WTC11 (cell line): Measurements from ENCODE around the gene PAMR1. TPM values are rescaled to one million over a fixed set of nuclear protein-coding genes. Genes with fewer than 3 reads are reported as not detected.

ENCODE experiments used
- ATAC-seq: fragments of 200-7000 bp; cut with Tn5 transposase; 2 replicates; pipeline ENCODE4 v1.10.0; 2021; ENCODE audit warnings: mild to moderate bottlenecking, moderate library complexity
- CTCF ChIA-PET: fragments of 300-600 bp; sonication (Branson Sonifier 250); formaldehyde crosslinking; loops from one replicate; lab custom pipeline; 2021; ENCODE audit warnings: antibody characterized with exemption; lab: Charles Lee
- POLR2A ChIA-PET: fragments of 350-600 bp; sonication (Branson Sonifier 250); formaldehyde crosslinking; loops from one replicate; lab custom pipeline; 2021; ENCODE audit warnings: antibody characterized with exemption; lab: Charles Lee
- DNase-seq: peaks from one replicate; pipeline ENCODE4 v3.0.0; 2021; ENCODE audit warnings: low spot score
- H3K27ac Mint-ChIP-seq: 2 replicates; pipeline ENCODE4 v1.8.0; 2021; ENCODE audit warnings: mixed read lengths
- H3K27me3 Mint-ChIP-seq: 2 replicates; pipeline ENCODE4 v1.8.0; 2021; ENCODE audit warnings: low read depth, mild to moderate bottlenecking, moderate library complexity, mixed read lengths
- H3K36me3 Mint-ChIP-seq: 2 replicates; pipeline ENCODE4 v1.8.0; 2021; ENCODE audit warnings: mixed read lengths
- H3K4me1 Mint-ChIP-seq: 2 replicates; pipeline ENCODE4 v1.8.0; 2022; ENCODE audit warnings: mixed read lengths
- H3K4me3 Mint-ChIP-seq: 2 replicates; pipeline ENCODE4 v1.8.0; 2021; ENCODE audit warnings: mild to moderate bottlenecking, moderate library complexity, mixed read lengths
- H3K9me3 Mint-ChIP-seq: 2 replicates; pipeline ENCODE4 v1.8.0; 2021; ENCODE audit warnings: mixed read lengths
- FOXK1 ChIP-seq: sonication (generic); formaldehyde crosslinking; IDR thresholded peaks from 2 replicates; pipeline ENCODE4 v1.8.0; 2022; ENCODE audit warnings: mild to moderate bottlenecking, moderate library complexity, missing genetic modification reagents
- IRF2 ChIP-seq: sonication (generic); formaldehyde crosslinking; IDR thresholded peaks from 2 replicates; pipeline ENCODE4 v1.8.0; 2022; ENCODE audit warnings: low read depth, missing genetic modification reagents, borderline replicate concordance
- JAZF1 ChIP-seq: fragments of 250-450 bp; sonication (Bioruptor Pico); IDR thresholded peaks from 2 replicates; pipeline ENCODE4 v1.9.0; 2021; ENCODE audit warnings: moderate library complexity, mild to moderate bottlenecking, inconsistent platforms
- JUN ChIP-seq: sonication (generic); formaldehyde crosslinking; IDR thresholded peaks from 2 replicates; pipeline ENCODE4 v1.8.0; 2023; ENCODE audit warnings: mild to moderate bottlenecking, missing genetic modification reagents
- KAT7 ChIP-seq: sonication (generic); formaldehyde crosslinking; IDR thresholded peaks from 2 replicates; pipeline ENCODE4 v1.8.1; 2023; ENCODE audit warnings: missing genetic modification reagents, mild to moderate bottlenecking, borderline replicate concordance
- NFE2L1 ChIP-seq: sonication (generic); formaldehyde crosslinking; IDR thresholded peaks from 2 replicates; pipeline ENCODE4 v1.8.1; 2023; ENCODE audit warnings: missing genetic modification reagents
- TEAD1 ChIP-seq: sonication (generic); formaldehyde crosslinking; IDR thresholded peaks from 2 replicates; pipeline ENCODE4 v1.8.0; 2022; ENCODE audit warnings: mild to moderate bottlenecking, missing genetic modification reagents
- TEAD4 ChIP-seq: sonication (generic); formaldehyde crosslinking; IDR thresholded peaks from 2 replicates; pipeline ENCODE4 v1.8.0; 2022; ENCODE audit warnings: mild to moderate bottlenecking, missing genetic modification reagents
- ZBTB21 ChIP-seq: sonication (generic); formaldehyde crosslinking; IDR thresholded peaks from 2 replicates; pipeline ENCODE4 v1.8.1; 2023; ENCODE audit warnings: mild to moderate bottlenecking, missing genetic modification reagents, borderline replicate concordance
- total RNA-seq: library from RNA; stranded (reverse); gene quantifications from 3 replicates; pipeline ENCODE4 v1.2.3, GENCODE V29; 2021
- TF ChIP-seq, protein P1 (sequence below): sonication (generic); formaldehyde crosslinking; conservative IDR thresholded peaks from 2 replicates; pipeline ENCODE4 v1.8.1; 2022; ENCODE audit warnings: mild to moderate bottlenecking, missing genetic modification reagents
- TF ChIP-seq, protein P2 (sequence below): sonication (generic); formaldehyde crosslinking; IDR thresholded peaks from 2 replicates; pipeline ENCODE4 v1.8.1; 2023; ENCODE audit warnings: mild to moderate bottlenecking, moderate library complexity, missing genetic modification reagents
- TF ChIP-seq, protein P3 (sequence below): sonication (generic); formaldehyde crosslinking; IDR thresholded peaks from 2 replicates; pipeline ENCODE4 v1.8.1; 2023; ENCODE audit warnings: mild to moderate bottlenecking, missing genetic modification reagents, borderline replicate concordance
- TF ChIP-seq, protein P4 (sequence below): sonication (generic); formaldehyde crosslinking; IDR thresholded peaks from 2 replicates; pipeline ENCODE4 v1.8.0; 2022; ENCODE audit warnings: mild to moderate bottlenecking, missing genetic modification reagents
- TF ChIP-seq, protein P5 (sequence below): sonication (generic); formaldehyde crosslinking; IDR thresholded peaks from 2 replicates; pipeline ENCODE4 v1.8.0; 2022; ENCODE audit warnings: missing genetic modification reagents
- TF ChIP-seq, protein P6 (sequence below): sonication (generic); formaldehyde crosslinking; IDR thresholded peaks from 2 replicates; pipeline ENCODE4 v1.8.0; 2022; ENCODE audit warnings: mild to moderate bottlenecking, missing genetic modification reagents
- TF ChIP-seq, protein P7 (sequence below): sonication (generic); formaldehyde crosslinking; conservative IDR thresholded peaks from 2 replicates; pipeline ENCODE4 v1.8.1; 2023; ENCODE audit warnings: mild to moderate bottlenecking, low read depth, missing genetic modification reagents, moderate library complexity

The PAMR1 gene
- total RNA-seq, 1 experiment from 2014 or later: 3.2 TPM

DNA sequence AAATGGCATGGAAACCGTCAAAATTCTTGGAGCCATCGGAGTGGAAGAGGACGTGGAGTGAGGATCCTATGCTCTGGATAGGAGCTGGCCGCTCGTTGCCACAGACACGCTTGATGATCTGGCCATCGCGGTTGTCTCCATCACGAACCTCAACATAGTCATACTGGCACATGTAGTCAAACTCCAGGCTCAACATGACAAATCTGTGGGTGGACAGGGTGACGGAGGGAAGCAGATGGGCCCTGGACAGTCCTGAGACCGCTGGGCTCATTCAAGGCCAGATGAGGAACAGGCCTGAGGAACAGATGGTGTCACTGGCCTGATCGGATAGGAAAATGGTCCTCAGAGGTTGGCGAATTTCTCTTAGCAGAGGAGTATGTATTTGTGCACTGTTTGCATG, 54.8 kb downstream of the PAMR1 start:
- DNase-seq (no peak), ATAC-seq (no peak)
- Mint-ChIP-seq H3K9me3 (no peaks in the 10 kb centered on the region), H3K27me3 (0 out of 2 replicates have a peak, but pooled peaks cover 4% of the 10 kb centered on the region), H3K36me3 (no peaks in the 10 kb centered on the region), H3K4me1 (0 out of 2 replicates have a peak, but pooled peaks cover 3% of the 10 kb centered on the region), H3K4me3 (no peak overlapping the region), H3K27ac (no peak overlapping the region)
- POLR2A ChIA-PET: no interaction called here
- CTCF ChIA-PET: no interaction called here
- TF ChIP-seq ZBTB21 (CRISPR knock-in tag) (no peak), NFE2L1 (CRISPR knock-in tag) (no peak), TEAD4 (CRISPR knock-in tag) (no peak)

DNA sequence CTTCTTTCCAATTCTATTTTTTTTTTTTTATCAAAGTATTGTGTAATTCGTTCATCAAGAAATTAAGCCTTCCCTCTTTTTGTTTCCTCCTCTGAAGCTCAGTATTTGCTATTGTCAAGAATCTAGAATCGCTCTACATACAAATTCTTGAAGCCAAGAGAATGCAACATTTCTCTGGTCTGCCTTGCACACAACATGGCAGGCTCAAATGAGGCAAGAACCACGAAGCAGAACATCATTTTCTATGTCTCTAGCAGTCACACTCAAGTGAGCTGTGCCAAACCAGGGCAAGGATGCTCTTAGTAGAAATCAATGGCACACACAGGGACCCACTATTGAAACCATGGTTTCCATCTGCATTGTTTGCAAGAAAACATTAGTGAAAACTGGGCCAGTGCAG, 59.4 kb downstream of the PAMR1 start:
- Mint-ChIP-seq H3K27ac (no peak overlapping the region), H3K4me1 (peaks cover 9% of the 10 kb centered on the region), H3K27me3 (no peaks in the 10 kb centered on the region; the same call in 1 of the 2 replicates), H3K36me3 (no peaks in the 10 kb centered on the region), H3K9me3 (no peaks in the 10 kb centered on the region), H3K4me3 (no peak overlapping the region)
- TF ChIP-seq JUN (CRISPR knock-in tag) (no peak), IRF2 (CRISPR knock-in tag) (no peak), JAZF1 (no peak)
- TF ChIP-seq, protein P1, sequence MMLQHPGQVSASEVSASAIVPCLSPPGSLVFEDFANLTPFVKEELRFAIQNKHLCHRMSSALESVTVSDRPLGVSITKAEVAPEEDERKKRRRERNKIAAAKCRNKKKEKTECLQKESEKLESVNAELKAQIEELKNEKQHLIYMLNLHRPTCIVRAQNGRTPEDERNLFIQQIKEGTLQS (CRISPR knock-in tag): no peak
- TF ChIP-seq, protein P2, sequence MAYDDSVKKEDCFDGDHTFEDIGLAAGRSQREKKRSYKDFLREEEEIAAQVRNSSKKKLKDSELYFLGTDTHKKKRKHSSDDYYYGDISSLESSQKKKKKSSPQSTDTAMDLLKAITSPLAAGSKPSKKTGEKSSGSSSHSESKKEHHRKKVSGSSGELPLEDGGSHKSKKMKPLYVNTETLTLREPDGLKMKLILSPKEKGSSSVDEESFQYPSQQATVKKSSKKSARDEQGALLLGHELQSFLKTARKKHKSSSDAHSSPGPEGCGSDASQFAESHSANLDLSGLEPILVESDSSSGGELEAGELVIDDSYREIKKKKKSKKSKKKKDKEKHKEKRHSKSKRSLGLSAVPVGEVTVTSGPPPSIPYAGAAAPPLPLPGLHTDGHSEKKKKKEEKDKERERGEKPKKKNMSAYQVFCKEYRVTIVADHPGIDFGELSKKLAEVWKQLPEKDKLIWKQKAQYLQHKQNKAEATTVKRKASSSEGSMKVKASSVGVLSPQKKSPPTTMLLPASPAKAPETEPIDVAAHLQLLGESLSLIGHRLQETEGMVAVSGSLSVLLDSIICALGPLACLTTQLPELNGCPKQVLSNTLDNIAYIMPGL (CRISPR knock-in tag): no peak
- TF ChIP-seq, protein P3, sequence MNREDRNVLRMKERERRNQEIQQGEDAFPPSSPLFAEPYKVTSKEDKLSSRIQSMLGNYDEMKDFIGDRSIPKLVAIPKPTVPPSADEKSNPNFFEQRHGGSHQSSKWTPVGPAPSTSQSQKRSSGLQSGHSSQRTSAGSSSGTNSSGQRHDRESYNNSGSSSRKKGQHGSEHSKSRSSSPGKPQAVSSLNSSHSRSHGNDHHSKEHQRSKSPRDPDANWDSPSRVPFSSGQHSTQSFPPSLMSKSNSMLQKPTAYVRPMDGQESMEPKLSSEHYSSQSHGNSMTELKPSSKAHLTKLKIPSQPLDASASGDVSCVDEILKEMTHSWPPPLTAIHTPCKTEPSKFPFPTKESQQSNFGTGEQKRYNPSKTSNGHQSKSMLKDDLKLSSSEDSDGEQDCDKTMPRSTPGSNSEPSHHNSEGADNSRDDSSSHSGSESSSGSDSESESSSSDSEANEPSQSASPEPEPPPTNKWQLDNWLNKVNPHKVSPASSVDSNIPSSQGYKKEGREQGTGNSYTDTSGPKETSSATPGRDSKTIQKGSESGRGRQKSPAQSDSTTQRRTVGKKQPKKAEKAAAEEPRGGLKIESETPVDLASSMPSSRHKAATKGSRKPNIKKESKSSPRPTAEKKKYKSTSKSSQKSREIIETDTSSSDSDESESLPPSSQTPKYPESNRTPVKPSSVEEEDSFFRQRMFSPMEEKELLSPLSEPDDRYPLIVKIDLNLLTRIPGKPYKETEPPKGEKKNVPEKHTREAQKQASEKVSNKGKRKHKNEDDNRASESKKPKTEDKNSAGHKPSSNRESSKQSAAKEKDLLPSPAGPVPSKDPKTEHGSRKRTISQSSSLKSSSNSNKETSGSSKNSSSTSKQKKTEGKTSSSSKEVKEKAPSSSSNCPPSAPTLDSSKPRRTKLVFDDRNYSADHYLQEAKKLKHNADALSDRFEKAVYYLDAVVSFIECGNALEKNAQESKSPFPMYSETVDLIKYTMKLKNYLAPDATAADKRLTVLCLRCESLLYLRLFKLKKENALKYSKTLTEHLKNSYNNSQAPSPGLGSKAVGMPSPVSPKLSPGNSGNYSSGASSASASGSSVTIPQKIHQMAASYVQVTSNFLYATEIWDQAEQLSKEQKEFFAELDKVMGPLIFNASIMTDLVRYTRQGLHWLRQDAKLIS: no peak
- TF ChIP-seq, protein P4, sequence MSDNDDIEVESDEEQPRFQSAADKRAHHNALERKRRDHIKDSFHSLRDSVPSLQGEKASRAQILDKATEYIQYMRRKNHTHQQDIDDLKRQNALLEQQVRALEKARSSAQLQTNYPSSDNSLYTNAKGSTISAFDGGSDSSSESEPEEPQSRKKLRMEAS (CRISPR knock-in tag): no peak
- ATAC-seq (no peak), DNase-seq (no peak)
- ChIA-PET POLR2A (no interaction called here), CTCF (no interaction called here)

DNA sequence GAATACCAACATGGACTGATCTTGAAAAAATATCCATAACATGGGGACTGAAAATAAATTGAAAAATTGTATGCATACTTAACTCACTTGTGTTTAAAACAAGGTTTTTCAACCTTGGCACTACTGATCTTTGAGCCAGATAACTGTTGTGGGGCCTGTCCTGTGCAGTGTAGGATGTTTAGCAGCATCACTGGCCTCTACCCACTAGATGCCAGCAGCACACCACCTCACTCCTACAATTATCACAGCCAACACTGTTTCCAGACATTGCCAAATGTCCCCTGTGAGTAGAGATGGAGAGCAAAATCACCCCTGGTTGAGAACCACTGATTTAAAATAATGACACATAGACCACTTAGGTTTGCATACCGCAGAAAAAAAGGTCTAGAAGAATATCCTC, 61.1 kb downstream of the PAMR1 start:
- peak; percentile 47; the same call in 1 of the 2 replicates for ATAC-seq
- Mint-ChIP-seq H3K27ac (no peak overlapping the region), H3K9me3 (no peaks in the 10 kb centered on the region), H3K4me1 (peaks cover 9% of the 10 kb centered on the region), H3K27me3 (no peaks in the 10 kb centered on the region; the same call in none of the 2 replicates), H3K36me3 (no peaks in the 10 kb centered on the region), H3K4me3 (no peak overlapping the region)
- ChIA-PET POLR2A (no interaction called here), CTCF (no interaction called here)
- DNase-seq: no peak
- TF ChIP-seq, protein P5, sequence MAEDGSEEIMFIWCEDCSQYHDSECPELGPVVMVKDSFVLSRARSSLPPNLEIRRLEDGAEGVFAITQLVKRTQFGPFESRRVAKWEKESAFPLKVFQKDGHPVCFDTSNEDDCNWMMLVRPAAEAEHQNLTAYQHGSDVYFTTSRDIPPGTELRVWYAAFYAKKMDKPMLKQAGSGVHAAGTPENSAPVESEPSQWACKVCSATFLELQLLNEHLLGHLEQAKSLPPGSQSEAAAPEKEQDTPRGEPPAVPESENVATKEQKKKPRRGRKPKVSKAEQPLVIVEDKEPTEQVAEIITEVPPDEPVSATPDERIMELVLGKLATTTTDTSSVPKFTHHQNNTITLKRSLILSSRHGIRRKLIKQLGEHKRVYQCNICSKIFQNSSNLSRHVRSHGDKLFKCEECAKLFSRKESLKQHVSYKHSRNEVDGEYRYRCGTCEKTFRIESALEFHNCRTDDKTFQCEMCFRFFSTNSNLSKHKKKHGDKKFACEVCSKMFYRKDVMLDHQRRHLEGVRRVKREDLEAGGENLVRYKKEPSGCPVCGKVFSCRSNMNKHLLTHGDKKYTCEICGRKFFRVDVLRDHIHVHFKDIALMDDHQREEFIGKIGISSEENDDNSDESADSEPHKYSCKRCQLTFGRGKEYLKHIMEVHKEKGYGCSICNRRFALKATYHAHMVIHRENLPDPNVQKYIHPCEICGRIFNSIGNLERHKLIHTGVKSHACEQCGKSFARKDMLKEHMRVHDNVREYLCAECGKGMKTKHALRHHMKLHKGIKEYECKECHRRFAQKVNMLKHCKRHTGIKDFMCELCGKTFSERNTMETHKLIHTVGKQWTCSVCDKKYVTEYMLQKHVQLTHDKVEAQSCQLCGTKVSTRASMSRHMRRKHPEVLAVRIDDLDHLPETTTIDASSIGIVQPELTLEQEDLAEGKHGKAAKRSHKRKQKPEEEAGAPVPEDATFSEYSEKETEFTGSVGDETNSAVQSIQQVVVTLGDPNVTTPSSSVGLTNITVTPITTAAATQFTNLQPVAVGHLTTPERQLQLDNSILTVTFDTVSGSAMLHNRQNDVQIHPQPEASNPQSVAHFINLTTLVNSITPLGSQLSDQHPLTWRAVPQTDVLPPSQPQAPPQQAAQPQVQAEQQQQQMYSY: no peak
- TF ChIP-seq, protein P6, sequence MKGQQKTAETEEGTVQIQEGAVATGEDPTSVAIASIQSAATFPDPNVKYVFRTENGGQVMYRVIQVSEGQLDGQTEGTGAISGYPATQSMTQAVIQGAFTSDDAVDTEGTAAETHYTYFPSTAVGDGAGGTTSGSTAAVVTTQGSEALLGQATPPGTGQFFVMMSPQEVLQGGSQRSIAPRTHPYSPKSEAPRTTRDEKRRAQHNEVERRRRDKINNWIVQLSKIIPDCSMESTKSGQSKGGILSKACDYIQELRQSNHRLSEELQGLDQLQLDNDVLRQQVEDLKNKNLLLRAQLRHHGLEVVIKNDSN (CRISPR knock-in tag): no peak
- TF ChIP-seq FOXK1 (CRISPR knock-in tag): no peak
- TF ChIP-seq, protein P7, sequence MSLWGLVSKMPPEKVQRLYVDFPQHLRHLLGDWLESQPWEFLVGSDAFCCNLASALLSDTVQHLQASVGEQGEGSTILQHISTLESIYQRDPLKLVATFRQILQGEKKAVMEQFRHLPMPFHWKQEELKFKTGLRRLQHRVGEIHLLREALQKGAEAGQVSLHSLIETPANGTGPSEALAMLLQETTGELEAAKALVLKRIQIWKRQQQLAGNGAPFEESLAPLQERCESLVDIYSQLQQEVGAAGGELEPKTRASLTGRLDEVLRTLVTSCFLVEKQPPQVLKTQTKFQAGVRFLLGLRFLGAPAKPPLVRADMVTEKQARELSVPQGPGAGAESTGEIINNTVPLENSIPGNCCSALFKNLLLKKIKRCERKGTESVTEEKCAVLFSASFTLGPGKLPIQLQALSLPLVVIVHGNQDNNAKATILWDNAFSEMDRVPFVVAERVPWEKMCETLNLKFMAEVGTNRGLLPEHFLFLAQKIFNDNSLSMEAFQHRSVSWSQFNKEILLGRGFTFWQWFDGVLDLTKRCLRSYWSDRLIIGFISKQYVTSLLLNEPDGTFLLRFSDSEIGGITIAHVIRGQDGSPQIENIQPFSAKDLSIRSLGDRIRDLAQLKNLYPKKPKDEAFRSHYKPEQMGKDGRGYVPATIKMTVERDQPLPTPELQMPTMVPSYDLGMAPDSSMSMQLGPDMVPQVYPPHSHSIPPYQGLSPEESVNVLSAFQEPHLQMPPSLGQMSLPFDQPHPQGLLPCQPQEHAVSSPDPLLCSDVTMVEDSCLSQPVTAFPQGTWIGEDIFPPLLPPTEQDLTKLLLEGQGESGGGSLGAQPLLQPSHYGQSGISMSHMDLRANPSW (CRISPR knock-in tag): no peak
- TF ChIP-seq KAT7 (CRISPR knock-in tag): no peak
- no peak for TF ChIP-seq TEAD1
- TF ChIP-seq, protein P1 (CRISPR knock-in tag): no peak
